Liver (tissue), 3 donors: ENCODE measurements around the gene DOCK6.

Experiments used
- FOXA1 ChIP-seq: IDR thresholded peaks from 2 replicates; pipeline ENCODE4 v1.6.1; 2016; ENCODE audit warnings: antibody characterized with exemption
- TAF1 ChIP-seq: conservative IDR thresholded peaks from 2 replicates; pipeline ENCODE4 v1.6.1; 2016; ENCODE audit warnings: antibody characterized with exemption, mild to moderate bottlenecking
- YY1 ChIP-seq: IDR thresholded peaks from 2 replicates; pipeline ENCODE4 v1.6.1; 2016; ENCODE audit warnings: antibody characterized with exemption, mild to moderate bottlenecking
- TF ChIP-seq, protein P1 (sequence below): fragments of 150-350 bp; IDR thresholded peaks from 2 replicates; pipeline ENCODE4 v1.5.1; 2017; ENCODE audit warnings: improper control_type of control experiment, low read depth, low read length; ENCODE audit not compliant: missing input control
- donor health status: healthy.
- donor health status: healthy.

DNA sequence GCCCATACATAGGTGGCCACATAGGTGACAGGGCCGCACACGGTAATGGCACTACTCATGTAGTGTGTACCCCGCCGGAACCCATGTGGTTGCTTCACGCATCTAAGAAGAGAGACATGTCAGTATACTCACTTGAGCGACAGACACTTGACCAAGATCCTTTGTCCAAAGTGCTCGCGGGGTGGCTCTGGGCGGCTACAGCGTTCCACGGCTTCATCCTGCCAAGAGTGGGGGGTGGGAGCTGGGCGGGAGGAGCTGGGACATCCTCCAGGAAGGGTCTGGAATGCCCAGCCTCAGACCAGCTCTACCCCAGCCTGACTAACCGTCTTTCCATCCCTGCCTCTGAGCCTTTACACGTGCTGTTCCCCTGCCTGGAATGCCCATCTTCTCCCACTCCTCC, 14.4 kb downstream of the DOCK6 start:
- TF ChIP-seq, protein P1, sequence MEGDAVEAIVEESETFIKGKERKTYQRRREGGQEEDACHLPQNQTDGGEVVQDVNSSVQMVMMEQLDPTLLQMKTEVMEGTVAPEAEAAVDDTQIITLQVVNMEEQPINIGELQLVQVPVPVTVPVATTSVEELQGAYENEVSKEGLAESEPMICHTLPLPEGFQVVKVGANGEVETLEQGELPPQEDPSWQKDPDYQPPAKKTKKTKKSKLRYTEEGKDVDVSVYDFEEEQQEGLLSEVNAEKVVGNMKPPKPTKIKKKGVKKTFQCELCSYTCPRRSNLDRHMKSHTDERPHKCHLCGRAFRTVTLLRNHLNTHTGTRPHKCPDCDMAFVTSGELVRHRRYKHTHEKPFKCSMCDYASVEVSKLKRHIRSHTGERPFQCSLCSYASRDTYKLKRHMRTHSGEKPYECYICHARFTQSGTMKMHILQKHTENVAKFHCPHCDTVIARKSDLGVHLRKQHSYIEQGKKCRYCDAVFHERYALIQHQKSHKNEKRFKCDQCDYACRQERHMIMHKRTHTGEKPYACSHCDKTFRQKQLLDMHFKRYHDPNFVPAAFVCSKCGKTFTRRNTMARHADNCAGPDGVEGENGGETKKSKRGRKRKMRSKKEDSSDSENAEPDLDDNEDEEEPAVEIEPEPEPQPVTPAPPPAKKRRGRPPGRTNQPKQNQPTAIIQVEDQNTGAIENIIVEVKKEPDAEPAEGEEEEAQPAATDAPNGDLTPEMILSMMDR: no peak
- no peak for TF ChIP-seq YY1
- no peak for TF ChIP-seq TAF1
- TF ChIP-seq FOXA1: no peak
